Left ventricle myocardium inferior (tissue), 1 donor: ENCODE data around the gene RIBC2. TPM values are rescaled to one million over a fixed set of nuclear protein-coding genes. Genes with fewer than 3 reads are reported as not detected.

Experiments used
- DNase-seq: peaks from one replicate; pipeline ENCODE4 v3.0.0-alpha.2; 2020
- H3K27ac ChIP-seq: fragments of 200-600 bp; replicated peaks from 2 replicates; pipeline ENCODE4 v1.8.0; 2021
- H3K27me3 ChIP-seq: fragments of 200-600 bp; 2 replicates; pipeline ENCODE4 v1.8.0; 2021; ENCODE audit warnings: low read depth
- H3K36me3 ChIP-seq: fragments of 200-600 bp; 2 replicates; pipeline ENCODE4 v1.8.0; 2021
- H3K4me1 ChIP-seq: fragments of 200-600 bp; 2 replicates; pipeline ENCODE4 v1.8.0; 2021
- H3K4me3 ChIP-seq: fragments of 200-600 bp; 2 replicates; pipeline ENCODE4 v1.8.0; 2021; ENCODE audit warnings: mild to moderate bottlenecking, moderate library complexity
- H3K9me3 ChIP-seq: fragments of 200-600 bp; replicated peaks from 2 replicates; pipeline ENCODE4 v1.8.0; 2021
- intact Hi-C: fragments of 100-400 bp; cut with micrococcal nuclease; formaldehyde crosslinking; loops from one replicate; pipeline ENCODE4 v1.11.0; 2022
- total RNA-seq: library from RNA; stranded (reverse); fragmentation: NEBNext Ultra II Directional; extraction: Animal tissue kit (Norgen Biotek cat#: 25700); gene quantifications from one replicate; pipeline ENCODE4 v1.2.1, GENCODE V29; 2021
- TF ChIP-seq, protein P1 (sequence below): fragments of 200-600 bp; IDR thresholded peaks from 2 replicates; pipeline ENCODE4 v1.8.0; 2021; ENCODE audit warnings: antibody characterized with exemption, mild to moderate bottlenecking, borderline replicate concordance
- donor health status: DM: no; HTN: yes; CAD: no; lungs with severe emphysema.

Gene RIBC2
- total RNA-seq, 1 donor from 2014 or later: not detected

- intact Hi-C loops: no loop called here
- no peaks in the 10 kb centered on the region for H3K27me3 ChIP-seq
- DNase-seq: no peak
These were observed 32.1 kb upstream of the RIBC2 start for GRCh38 chr22:45381348-45381747.

GRCh38 chr22:45389546-45389945, 23.9 kb upstream of the RIBC2 start:
- no peaks in the 10 kb centered on the region for H3K36me3 ChIP-seq
- H3K27ac ChIP-seq: no peak overlapping the region
- H3K9me3 ChIP-seq: no peaks in the 10 kb centered on the region
- intact Hi-C loops: no loop called here
- DNase-seq: no peak
- no peak overlapping the region for H3K4me3 ChIP-seq
- no peaks in the 10 kb centered on the region for H3K27me3 ChIP-seq
- TF ChIP-seq, protein P1, sequence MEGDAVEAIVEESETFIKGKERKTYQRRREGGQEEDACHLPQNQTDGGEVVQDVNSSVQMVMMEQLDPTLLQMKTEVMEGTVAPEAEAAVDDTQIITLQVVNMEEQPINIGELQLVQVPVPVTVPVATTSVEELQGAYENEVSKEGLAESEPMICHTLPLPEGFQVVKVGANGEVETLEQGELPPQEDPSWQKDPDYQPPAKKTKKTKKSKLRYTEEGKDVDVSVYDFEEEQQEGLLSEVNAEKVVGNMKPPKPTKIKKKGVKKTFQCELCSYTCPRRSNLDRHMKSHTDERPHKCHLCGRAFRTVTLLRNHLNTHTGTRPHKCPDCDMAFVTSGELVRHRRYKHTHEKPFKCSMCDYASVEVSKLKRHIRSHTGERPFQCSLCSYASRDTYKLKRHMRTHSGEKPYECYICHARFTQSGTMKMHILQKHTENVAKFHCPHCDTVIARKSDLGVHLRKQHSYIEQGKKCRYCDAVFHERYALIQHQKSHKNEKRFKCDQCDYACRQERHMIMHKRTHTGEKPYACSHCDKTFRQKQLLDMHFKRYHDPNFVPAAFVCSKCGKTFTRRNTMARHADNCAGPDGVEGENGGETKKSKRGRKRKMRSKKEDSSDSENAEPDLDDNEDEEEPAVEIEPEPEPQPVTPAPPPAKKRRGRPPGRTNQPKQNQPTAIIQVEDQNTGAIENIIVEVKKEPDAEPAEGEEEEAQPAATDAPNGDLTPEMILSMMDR: no peak
- H3K4me1 ChIP-seq: no peaks in the 10 kb centered on the region

More at GRCh38 chr22:45381348-45381747, 32.1 kb upstream of the RIBC2 start:
- TF ChIP-seq, protein P1: no peak
- Histone ChIP-seq H3K4me3 (no peak overlapping the region), H3K4me1 (no peaks in the 10 kb centered on the region), H3K27ac (no peak overlapping the region), H3K36me3 (no peaks in the 10 kb centered on the region), H3K9me3 (no peaks in the 10 kb centered on the region)

GRCh38 chr22:45397806-45398205, 15.7 kb upstream of the RIBC2 start:
- H3K27ac ChIP-seq: no peak overlapping the region
- H3K9me3 ChIP-seq: no peaks in the 10 kb centered on the region
- H3K36me3 ChIP-seq: no peaks in the 10 kb centered on the region
- intact Hi-C loops: no loop called here
- TF ChIP-seq, protein P1: peak; percentile 23
- no peaks in the 10 kb centered on the region for H3K4me1 ChIP-seq
- no peak overlapping the region for H3K4me3 ChIP-seq
- no peak for DNase-seq
- H3K27me3 ChIP-seq: no peaks in the 10 kb centered on the region

GRCh38 chr22:45398214-45398613, 15.3 kb upstream of the RIBC2 start:
- no peak for DNase-seq
- H3K27ac ChIP-seq: no peak overlapping the region
- H3K4me3 ChIP-seq: no peak overlapping the region
- H3K4me1 ChIP-seq: no peaks in the 10 kb centered on the region
- TF ChIP-seq, protein P1: no peak
- no peaks in the 10 kb centered on the region for H3K27me3 ChIP-seq
- intact Hi-C loops: no loop called here
- no peaks in the 10 kb centered on the region for H3K9me3 ChIP-seq
- no peaks in the 10 kb centered on the region for H3K36me3 ChIP-seq

- H3K27me3 ChIP-seq: no peaks in the 10 kb centered on the region
- intact Hi-C loops: no loop called here
- H3K36me3 ChIP-seq: no peaks in the 10 kb centered on the region
- TF ChIP-seq, protein P1: no peak
- H3K4me1 ChIP-seq: no peaks in the 10 kb centered on the region
- H3K9me3 ChIP-seq: no peaks in the 10 kb centered on the region
- H3K4me3 ChIP-seq: no peak overlapping the region
- DNase-seq: no peak
- H3K27ac ChIP-seq: no peak overlapping the region
These were observed 13.6 kb upstream of the RIBC2 start for GRCh38 chr22:45399712-45400445.
